ENCODE measurements around the gene NUDT13. TPM values are rescaled to one million over a fixed set of nuclear protein-coding genes. Genes with fewer than 3 reads are reported as not detected.
A peak's percentile ranks its signal among the peaks of the same experiment; 100 is the strongest.

NUDT13 gene
- total RNA-seq, 1 donor from 2014 or later: 3.1 TPM

- no peak for DNase-seq (ENCODE audit: extremely low spot score, unreplicated experiment)
- H3K4me3 Mint-ChIP-seq: no peak overlapping the region
- TF ChIP-seq CTCF (conservative IDR thresholded peaks at IDR 0.05): no peak
- H3K36me3 Mint-ChIP-seq: peaks cover 18% of the 10 kb centered on the region
- H3K4me1 Mint-ChIP-seq (ENCODE audit: unreplicated experiment): peaks cover 6% of the 10 kb centered on the region
- H3K9me3 Mint-ChIP-seq: no peaks in the 10 kb centered on the region
- no peaks in the 10 kb centered on the region for H3K27me3 Mint-ChIP-seq
- H3K27ac Mint-ChIP-seq: no peak overlapping the region
Measured at GRCh38 chr10:73075829-73076228, 34.4 kb upstream of the NUDT13 start.

GRCh38 chr10:73076360-73077183 lies 33.7 kb upstream of the NUDT13 start:
- DNase-seq (ENCODE audit: extremely low spot score, unreplicated experiment): no peak
- Mint-ChIP-seq H3K27me3 (no peaks in the 10 kb centered on the region), H3K36me3 (peaks cover 14% of the 10 kb centered on the region), H3K4me3 (no peak overlapping the region), H3K27ac (no peak overlapping the region), H3K9me3 (no peaks in the 10 kb centered on the region), H3K4me1 (ENCODE audit: unreplicated experiment) (peaks cover 6% of the 10 kb centered on the region)
- no peak for TF ChIP-seq CTCF (conservative IDR thresholded peaks at IDR 0.05)

- H3K4me3 Mint-ChIP-seq: no peak overlapping the region
- H3K9me3 Mint-ChIP-seq: no peaks in the 10 kb centered on the region
- no peak for TF ChIP-seq CTCF (conservative IDR thresholded peaks at IDR 0.05)
- no peaks in the 10 kb centered on the region for H3K27me3 Mint-ChIP-seq
- DNase-seq (ENCODE audit: extremely low spot score, unreplicated experiment): no peak
- H3K36me3 Mint-ChIP-seq: peaks cover 4% of the 10 kb centered on the region
- peaks cover 12% of the 10 kb centered on the region for H3K4me1 Mint-ChIP-seq (ENCODE audit: unreplicated experiment)
- peak overlapping the region; percentile 36 for H3K27ac Mint-ChIP-seq
Measured at GRCh38 chr10:73079779-73080541, 30.3 kb upstream of the NUDT13 start.

GRCh38 chr10:73083221-73083620 lies 27.0 kb upstream of the NUDT13 start:
- DNase-seq (ENCODE audit: extremely low spot score, unreplicated experiment): no peak
- Mint-ChIP-seq H3K9me3 (no peaks in the 10 kb centered on the region), H3K27ac (no peak overlapping the region), H3K27me3 (no peaks in the 10 kb centered on the region), H3K4me1 (ENCODE audit: unreplicated experiment) (peaks cover 5% of the 10 kb centered on the region), H3K36me3 (peaks cover 4% of the 10 kb centered on the region), H3K4me3 (no peak overlapping the region)
- TF ChIP-seq CTCF (conservative IDR thresholded peaks at IDR 0.05): no peak

GRCh38 chr10:73084209-73084608 lies 26.0 kb upstream of the NUDT13 start:
- no peaks in the 10 kb centered on the region for H3K27me3 Mint-ChIP-seq
- no peaks in the 10 kb centered on the region for H3K9me3 Mint-ChIP-seq
- H3K36me3 Mint-ChIP-seq: peaks cover 4% of the 10 kb centered on the region
- H3K4me1 Mint-ChIP-seq (ENCODE audit: unreplicated experiment): peaks cover 5% of the 10 kb centered on the region
- no peak overlapping the region for H3K27ac Mint-ChIP-seq
- no peak for DNase-seq (ENCODE audit: extremely low spot score, unreplicated experiment)
- TF ChIP-seq CTCF (conservative IDR thresholded peaks at IDR 0.05): no peak
- H3K4me3 Mint-ChIP-seq: no peak overlapping the region

Measured in type B pancreatic cell (in vitro differentiated cells).